Measurements from ENCODE around the gene KITLG. TPM values are rescaled to one million over a fixed set of nuclear protein-coding genes. Genes with fewer than 3 reads are reported as not detected.

The KITLG gene
- total RNA-seq, 2 experiments from 2014 or later, result not detected

- BruUV-seq (replicated peaks), result no TSS peak
- H3K36me3 ChIP-seq (ENCODE audit: insufficient read depth, low read length), result no peaks in the 10 kb centered on the region
- H3K9me2 ChIP-seq (ENCODE audit: insufficient read depth, low read length), result no peaks in the 10 kb centered on the region
- TF ChIP-seq CTCF (conservative IDR thresholded peaks at IDR 0.05; ENCODE audit: low read length), result no peak
- TF ChIP-seq EZH2phosphoT487 (IDR thresholded peaks at IDR 0.05; ENCODE audit: borderline replicate concordance, low read depth, low read length), result no peak
- no peak for DNase-seq (ENCODE audit: low spot score)
- no peaks in the 10 kb centered on the region for H3K4me1 ChIP-seq (ENCODE audit: insufficient read depth, low read length, poor library complexity, severe bottlenecking)
- ChIA-PET POLR2A (no interaction called here), CTCF (ENCODE audit: unreplicated experiment) (no interaction called here)
- no peaks in the 10 kb centered on the region for H3K9me3 ChIP-seq (ENCODE audit: low read length)
- no peak overlapping the region for H3K4me3 ChIP-seq (ENCODE audit: low read depth, low read length, poor library complexity, severe bottlenecking)
- H3K79me2 ChIP-seq (ENCODE audit: insufficient read depth, low read depth, low read length), result no peaks in the 10 kb centered on the region
- no peak overlapping the region for H3K27ac ChIP-seq (ENCODE audit: low read depth, low read length, poor library complexity, severe bottlenecking)
- intact Hi-C loops (cut with micrococcal nuclease; ENCODE audit: unreplicated experiment), result no loop called here
- no peak overlapping the region for H3K4me2 ChIP-seq (ENCODE audit: low read length)
- H2AFZ ChIP-seq (ENCODE audit: low read length), result no peak overlapping the region
- no peaks in the 10 kb centered on the region for H4K20me1 ChIP-seq (ENCODE audit: insufficient read depth, low read length)
These were observed 121.9 kb downstream of the KITLG start for GRCh38 chr12:88458327-88458726.

- Histone ChIP-seq H3K4me3 (ENCODE audit: low read depth, low read length, poor library complexity, severe bottlenecking) (no peak overlapping the region), H3K36me3 (ENCODE audit: insufficient read depth, low read length) (no peaks in the 10 kb centered on the region), H4K20me1 (ENCODE audit: insufficient read depth, low read length) (no peaks in the 10 kb centered on the region), H3K9me3 (ENCODE audit: low read length) (no peaks in the 10 kb centered on the region), H3K27ac (ENCODE audit: low read depth, low read length, poor library complexity, severe bottlenecking) (no peak overlapping the region), H3K79me2 (ENCODE audit: insufficient read depth, low read depth, low read length) (no peaks in the 10 kb centered on the region), H3K4me2 (ENCODE audit: low read length) (no peak overlapping the region), H3K4me1 (ENCODE audit: insufficient read depth, low read length, poor library complexity, severe bottlenecking) (no peaks in the 10 kb centered on the region), H3K9me2 (ENCODE audit: insufficient read depth, low read length) (no peaks in the 10 kb centered on the region), H2AFZ (ENCODE audit: low read length) (no peak overlapping the region)
- ChIA-PET POLR2A (no interaction called here), CTCF (ENCODE audit: unreplicated experiment) (no interaction called here)
- intact Hi-C loops (cut with micrococcal nuclease; ENCODE audit: unreplicated experiment), result no loop called here
- no peak for DNase-seq (ENCODE audit: low spot score)
- TF ChIP-seq EZH2phosphoT487 (IDR thresholded peaks at IDR 0.05; ENCODE audit: borderline replicate concordance, low read depth, low read length) (no peak), CTCF (conservative IDR thresholded peaks at IDR 0.05; ENCODE audit: low read length) (no peak)
- no TSS peak for BruUV-seq (replicated peaks)
These were observed 126.9 kb downstream of the KITLG start for GRCh38 chr12:88453323-88453722.

- CTCF ChIA-PET (ENCODE audit: unreplicated experiment), result no interaction called here
- H3K79me2 ChIP-seq (ENCODE audit: insufficient read depth, low read depth, low read length), result no peaks in the 10 kb centered on the region
These were observed 129.1 kb downstream of the KITLG start for GRCh38 chr12:88451205-88451604.

More at GRCh38 chr12:88451205-88451604, 129.1 kb downstream of the KITLG start:
- POLR2A ChIA-PET, result interaction anchor here (0.7 kb wide), 1 partner anchor 63 kb away, joined by 8 read pairs; no protein-coding TSS in a partner anchor
- TF ChIP-seq EZH2phosphoT487 (IDR thresholded peaks at IDR 0.05; ENCODE audit: borderline replicate concordance, low read depth, low read length) (no peak), CTCF (conservative IDR thresholded peaks at IDR 0.05; ENCODE audit: low read length) (no peak)
- no peak overlapping the region for H3K27ac ChIP-seq (ENCODE audit: low read depth, low read length, poor library complexity, severe bottlenecking)
- no peak overlapping the region for H3K4me3 ChIP-seq (ENCODE audit: low read depth, low read length, poor library complexity, severe bottlenecking)
- no TSS peak for BruUV-seq (replicated peaks)
- H3K4me2 ChIP-seq (ENCODE audit: low read length), result no peak overlapping the region
- no peaks in the 10 kb centered on the region for H3K9me2 ChIP-seq (ENCODE audit: insufficient read depth, low read length)
- H3K4me1 ChIP-seq (ENCODE audit: insufficient read depth, low read length, poor library complexity, severe bottlenecking), result no peaks in the 10 kb centered on the region
- no peak for DNase-seq (ENCODE audit: low spot score)
- H3K36me3 ChIP-seq (ENCODE audit: insufficient read depth, low read length), result no peaks in the 10 kb centered on the region
- H2AFZ ChIP-seq (ENCODE audit: low read length), result no peak overlapping the region
- H3K9me3 ChIP-seq (ENCODE audit: low read length), result no peaks in the 10 kb centered on the region
- no peaks in the 10 kb centered on the region for H4K20me1 ChIP-seq (ENCODE audit: insufficient read depth, low read length)
- intact Hi-C loops (cut with micrococcal nuclease; ENCODE audit: unreplicated experiment), result no loop called here

Measured in OCI-LY7 (cell line).